CD4-positive, alpha-beta memory T cell (primary cell): ENCODE results near the gene SLC7A5. TPM values are rescaled to one million over a fixed set of nuclear protein-coding genes. Genes with fewer than 3 reads are reported as not detected.

ENCODE experiments used
- CTCF ChIA-PET: fragments of 350-600 bp; sonication (Branson Sonifier 250); formaldehyde crosslinking; loops from one replicate; lab custom pipeline; 2021; ENCODE audit warnings: inconsistent platforms; ENCODE audit not compliant: partially characterized antibody; lab: Charles Lee
- POLR2A ChIA-PET: fragments of 350-600 bp; sonication (Branson Sonifier 250); formaldehyde crosslinking; loops from one replicate; lab custom pipeline; 2021; ENCODE audit not compliant: partially characterized antibody; lab: Charles Lee
- DNase-seq, 5 donors: peaks; one replicate each; pipeline versions ENCODE4 v3.0.0 to v3.0.0-alpha.2; 2020 to 2022; ENCODE audit warnings: mixed read lengths in 1 of 5
- H3K27ac ChIP-seq: one replicate; pipeline ENCODE4 v1.7.0; 2013; ENCODE audit warnings: low read depth, low read length
- H3K27me3 ChIP-seq: 2 replicates; pipeline ENCODE4 v1.7.0; 2013; ENCODE audit warnings: mild to moderate bottlenecking, low read length, moderate library complexity; ENCODE audit not compliant: insufficient read depth
- H3K36me3 ChIP-seq: 2 replicates; pipeline ENCODE4 v1.7.0; 2013; ENCODE audit warnings: mild to moderate bottlenecking, low read length, moderate library complexity; ENCODE audit not compliant: insufficient read depth
- H3K4me1 ChIP-seq: 2 replicates; pipeline ENCODE4 v1.7.0; 2013; ENCODE audit warnings: mild to moderate bottlenecking, low read length, moderate library complexity; ENCODE audit not compliant: insufficient read depth
- H3K4me3 ChIP-seq, 2 donors: one replicate each; pipeline ENCODE4 v1.7.0; 2013; ENCODE audit warnings: low read length in 2 of 2, mild to moderate bottlenecking in 1 of 2
- H3K9me3 ChIP-seq, 2 donors: one replicate each; pipeline ENCODE4 v1.7.0; 2013; ENCODE audit warnings: low read length in 2 of 2, control low read depth in 1 of 2; ENCODE audit not compliant: control insufficient read depth in 1 of 2
- H3K27ac Mint-ChIP-seq, 7 donors: one replicate each; pipeline ENCODE4 v1.8.0; 2020 to 2021; ENCODE audit warnings: mixed read lengths in 7 of 7, mild to moderate bottlenecking in 6 of 7, inconsistent platforms in 3 of 7, moderate library complexity in 3 of 7
- H3K27me3 Mint-ChIP-seq, 2 donors: one replicate each; pipeline ENCODE4 v1.8.0; 2020 to 2021; ENCODE audit warnings: mixed read lengths in 2 of 2
- H3K36me3 Mint-ChIP-seq, 2 donors: one replicate each; pipeline ENCODE4 v1.8.0; 2020 to 2021; ENCODE audit warnings: mixed read lengths in 2 of 2, inconsistent platforms in 1 of 2, mild to moderate bottlenecking in 1 of 2
- H3K4me1 Mint-ChIP-seq, 4 donors: one replicate each; pipeline ENCODE4 v1.8.0; 2020 to 2021; ENCODE audit warnings: mixed read lengths in 4 of 4, mild to moderate bottlenecking in 1 of 4
- H3K4me3 Mint-ChIP-seq, 8 donors: one replicate each; pipeline ENCODE4 v1.8.0; 2020 to 2021; ENCODE audit warnings: mixed read lengths in 8 of 8, mild to moderate bottlenecking in 7 of 8, moderate library complexity in 6 of 8, inconsistent platforms in 3 of 8
- H3K9me3 Mint-ChIP-seq, 8 donors: one replicate each; pipeline ENCODE4 v1.8.0; 2020 to 2021; ENCODE audit warnings: mixed read lengths in 8 of 8, mild to moderate bottlenecking in 5 of 8, inconsistent platforms in 3 of 8, moderate library complexity in 1 of 8
- intact Hi-C: fragments of 100-400 bp; cut with micrococcal nuclease; formaldehyde crosslinking; loops from one replicate; pipeline ENCODE4 v1.15.1; 2023
- polyA plus RNA-seq, 2 donors: library from polyadenylated mRNA; unstranded; fragments of 300-500 nt; fragmentation: Illumina TruSeq; gene quantifications; one replicate each; pipeline ENCODE4 v1.2.3, GENCODE V29; 2021
- total RNA-seq, 2 experiments: library from RNA; stranded (reverse); gene quantifications; one replicate each; pipeline ENCODE4 v1.2.3, GENCODE V29; 2021

The SLC7A5 gene
- total and polyA plus RNA-seq, 4 experiments from 2014 or later, result 3.5 to 13.5 (median 9.2) TPM

- H3K4me1 ChIP-seq, result peaks cover 18% of the 10 kb centered on the region
- peaks cover 0 to 2% (median 0%) of the 10 kb centered on the region in 8 donors for H3K9me3 Mint-ChIP-seq
- H3K27me3 ChIP-seq, result no peaks in the 10 kb centered on the region
- H3K9me3 ChIP-seq, result no peaks in the 10 kb centered on the region
- H3K36me3 Mint-ChIP-seq, result peaks cover 0 to 17% of the 10 kb centered on the region in 2 donors
- ChIA-PET POLR2A (interaction anchor here (8.9 kb wide), 1 partner anchor 23 kb away, joined by 94 read pairs; the partner anchor contains the start of gene SLC7A5), CTCF (interaction anchor here (1.1 to 9.5 kb wide), 4 partner anchors 23 to 66 kb away, joined by 3 to 388 read pairs (median 50); partner anchors contain the start of gene SLC7A5)
- H3K4me1 Mint-ChIP-seq, result peaks cover 0 to 30% (median 7%) of the 10 kb centered on the region in 4 donors
- H3K36me3 ChIP-seq, result peaks cover 8% of the 10 kb centered on the region
- peak overlapping the region in 1 of 7 donors; percentile 21 for H3K27ac Mint-ChIP-seq
- no peak for DNase-seq
- intact Hi-C loops, result no loop called here
- H3K27me3 Mint-ChIP-seq, result no peaks in the 10 kb centered on the region
- no peak overlapping the region for H3K4me3 Mint-ChIP-seq
- no peak overlapping the region for H3K27ac ChIP-seq
- H3K4me3 ChIP-seq, result no peak overlapping the region
Observed at GRCh38 chr16:87846705-87847466, 22.4 kb downstream of the SLC7A5 start.

DNA sequence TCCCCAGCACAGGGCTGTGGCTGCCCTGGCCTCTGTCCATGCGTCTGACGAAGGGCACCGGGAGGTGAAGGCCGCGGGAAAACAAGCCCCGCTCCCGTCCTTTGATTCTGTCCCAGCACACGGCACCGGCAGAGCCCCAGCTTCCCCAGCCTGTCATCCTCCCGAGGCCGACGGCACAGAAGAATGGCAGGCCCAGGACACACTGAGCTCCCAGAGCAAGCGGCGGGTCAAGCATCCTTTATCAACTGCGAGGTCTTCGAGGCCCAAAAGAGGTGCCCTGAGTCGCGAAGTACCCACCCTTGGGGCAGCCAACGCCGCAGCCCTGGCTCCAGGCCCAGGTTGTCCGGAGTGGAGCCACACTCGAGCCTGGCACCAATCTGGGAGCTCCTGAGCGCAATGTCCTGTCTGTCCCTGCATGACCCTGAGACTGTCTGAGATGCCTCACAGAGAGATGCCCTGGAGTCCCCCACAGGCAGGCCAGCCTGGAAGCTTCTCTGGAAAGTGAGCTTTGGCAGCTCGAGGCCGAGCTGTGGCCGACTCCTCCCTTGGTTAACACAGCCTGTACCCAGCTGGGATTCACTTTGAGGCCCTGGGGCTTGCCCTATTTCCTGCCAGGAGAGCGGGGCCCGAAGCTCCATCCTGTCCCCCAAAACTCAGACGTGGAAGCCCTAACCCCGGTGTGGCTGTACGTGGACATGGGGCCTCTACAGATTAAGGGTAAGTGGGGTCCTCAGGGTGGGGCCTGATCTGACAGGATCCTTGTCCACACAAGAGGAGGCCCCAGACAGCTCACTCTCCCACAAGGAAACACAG is 23.3 kb downstream of the SLC7A5 start:
- Histone ChIP-seq H3K27ac (no peak overlapping the region), H3K4me1 (peaks cover 18% of the 10 kb centered on the region), H3K9me3 (no peaks in the 10 kb centered on the region), H3K36me3 (peaks cover 9% of the 10 kb centered on the region), H3K27me3 (no peaks in the 10 kb centered on the region), H3K4me3 (no peak overlapping the region)
- Mint-ChIP-seq H3K4me1 (peaks cover 0 to 39% (median 7%) of the 10 kb centered on the region in 4 donors), H3K27ac (peak overlapping the region in 1 of 7 donors; percentile 30), H3K27me3 (no peaks in the 10 kb centered on the region), H3K36me3 (peaks cover 0 to 16% of the 10 kb centered on the region in 2 donors), H3K4me3 (no peak overlapping the region), H3K9me3 (peaks cover 0 to 4% (median 0%) of the 10 kb centered on the region in 8 donors)
- POLR2A ChIA-PET, result interaction anchor here (0.6 to 8.9 kb wide), 2 partner anchors 24 to 64 kb away, joined by 3 to 94 read pairs; partner anchors contain the start of gene SLC7A5
- DNase-seq, result no peak
- CTCF ChIA-PET, result interaction anchor here (1.1 to 9.5 kb wide), 4 partner anchors 24 to 66 kb away, joined by 3 to 388 read pairs (median 50); partner anchors contain the start of gene SLC7A5
- intact Hi-C loops, result no loop called here

DNA sequence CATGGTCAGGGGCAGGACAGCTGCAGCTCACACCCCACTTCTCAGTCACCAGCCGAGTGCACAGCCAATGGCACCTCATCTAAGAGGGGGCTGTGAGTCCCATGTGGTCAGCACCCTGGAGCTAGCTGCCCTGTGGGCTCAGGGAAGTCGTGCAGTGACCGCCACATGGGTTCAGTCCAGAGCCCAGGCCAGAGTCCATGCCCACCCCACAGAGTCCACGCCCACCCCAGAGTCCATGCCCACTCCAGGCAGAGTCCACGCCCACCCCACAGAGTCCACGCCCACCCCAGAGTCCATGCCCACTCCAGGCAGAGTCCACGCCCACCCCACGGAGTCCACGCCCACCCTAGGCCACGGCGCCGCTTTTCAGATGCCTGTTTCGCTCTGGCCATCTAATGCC is 24.1 kb downstream of the SLC7A5 start:
- intact Hi-C loops, result no loop called here
- peaks cover 5% of the 10 kb centered on the region for H3K36me3 ChIP-seq
- Mint-ChIP-seq H3K27me3 (no peaks in the 10 kb centered on the region), H3K27ac (peak overlapping the region in 1 of 7 donors; percentile 30), H3K4me1 (peaks cover 0 to 40% (median 6%) of the 10 kb centered on the region in 4 donors), H3K9me3 (peaks cover 0 to 4% (median 0%) of the 10 kb centered on the region in 8 donors), H3K36me3 (peaks cover 0 to 11% of the 10 kb centered on the region in 2 donors), H3K4me3 (no peak overlapping the region)
- peaks cover 14% of the 10 kb centered on the region for H3K4me1 ChIP-seq
- no peak for DNase-seq
- CTCF ChIA-PET, result interaction anchor here (5.7 to 9.5 kb wide), 2 partner anchors 25 to 65 kb away, joined by 97 to 388 read pairs; partner anchors contain the start of gene SLC7A5
- H3K27me3 ChIP-seq, result no peaks in the 10 kb centered on the region
- H3K9me3 ChIP-seq, result no peaks in the 10 kb centered on the region
- H3K27ac ChIP-seq, result no peak overlapping the region
- POLR2A ChIA-PET, result interaction anchor here (0.6 to 8.9 kb wide), 2 partner anchors 25 to 65 kb away, joined by 3 to 94 read pairs; partner anchors contain the start of gene SLC7A5
- no peak overlapping the region for H3K4me3 ChIP-seq

GRCh38 chr16:87844809-87845208 is 24.5 kb downstream of the SLC7A5 start:
- Mint-ChIP-seq H3K27me3 (no peaks in the 10 kb centered on the region), H3K36me3 (peaks cover 0 to 9% of the 10 kb centered on the region in 2 donors), H3K4me1 (peaks cover 0 to 36% (median 3%) of the 10 kb centered on the region in 4 donors), H3K4me3 (peak overlapping the region in 1 of 8 donors; percentile 24), H3K9me3 (peaks cover 0 to 4% (median 0%) of the 10 kb centered on the region in 8 donors), H3K27ac (peak overlapping the region in 2 of 7 donors; percentile 30 to 84)
- no peak for DNase-seq
- H3K4me1 ChIP-seq, result peaks cover 10% of the 10 kb centered on the region
- H3K27me3 ChIP-seq, result no peaks in the 10 kb centered on the region
- intact Hi-C loops, result no loop called here
- no peak overlapping the region for H3K27ac ChIP-seq
- no peak overlapping the region for H3K4me3 ChIP-seq
- ChIA-PET POLR2A (no interaction called here), CTCF (interaction anchor here (9.5 kb wide), 1 partner anchor 25 kb away, joined by 388 read pairs; the partner anchor contains the start of gene SLC7A5)
- peaks cover 8% of the 10 kb centered on the region for H3K36me3 ChIP-seq
- H3K9me3 ChIP-seq, result no peaks in the 10 kb centered on the region

GRCh38 chr16:87844120-87844733 is 25.1 kb downstream of the SLC7A5 start:
- intact Hi-C loops, result no loop called here
- H3K27me3 Mint-ChIP-seq, result no peaks in the 10 kb centered on the region
- CTCF ChIA-PET, result interaction anchor here (9.5 kb wide), 1 partner anchor 26 kb away, joined by 388 read pairs; the partner anchor contains the start of gene SLC7A5
- Histone ChIP-seq H3K4me1 (peaks cover 10% of the 10 kb centered on the region), H3K4me3 (no peak overlapping the region), H3K27ac (no peak overlapping the region), H3K27me3 (no peaks in the 10 kb centered on the region), H3K9me3 (no peaks in the 10 kb centered on the region), H3K36me3 (peaks cover 14% of the 10 kb centered on the region)
- no peak overlapping the region for H3K4me3 Mint-ChIP-seq
- H3K36me3 Mint-ChIP-seq, result peaks cover 0 to 6% of the 10 kb centered on the region in 2 donors
- POLR2A ChIA-PET, result no interaction called here
- H3K27ac Mint-ChIP-seq, result peak overlapping the region in 2 of 7 donors; percentile 30 to 84
- peaks cover 0 to 4% (median 0%) of the 10 kb centered on the region in 8 donors for H3K9me3 Mint-ChIP-seq
- peaks cover 0 to 35% (median 2%) of the 10 kb centered on the region in 4 donors for H3K4me1 Mint-ChIP-seq
- DNase-seq, result no peak

DNA sequence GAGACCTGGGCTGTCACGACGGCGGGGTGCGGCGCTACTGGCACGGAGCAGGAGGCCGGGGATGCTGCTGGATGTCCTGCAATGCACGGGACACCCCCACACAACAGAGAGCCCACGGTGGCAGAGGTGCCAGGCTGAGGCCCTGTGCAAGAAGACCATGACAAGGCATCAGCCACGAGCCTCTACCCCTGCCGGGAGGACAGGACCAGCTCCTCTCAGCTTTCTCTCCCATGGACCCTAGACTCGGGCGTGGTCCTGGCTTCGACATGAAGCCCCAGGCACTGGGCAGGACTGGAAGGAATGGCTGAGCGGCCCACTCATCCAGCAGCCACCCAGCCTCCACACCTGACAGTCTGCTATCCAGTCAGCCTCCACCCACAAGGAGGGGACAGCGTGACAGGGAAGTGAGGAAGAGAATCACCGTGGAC is 25.6 kb downstream of the SLC7A5 start:
- Mint-ChIP-seq H3K27me3 (no peaks in the 10 kb centered on the region), H3K27ac (peak overlapping the region in 4 of 7 donors; percentile 20 to 56 (median 40)), H3K9me3 (peaks cover 0 to 4% (median 0%) of the 10 kb centered on the region in 8 donors), H3K36me3 (peaks cover 0 to 6% of the 10 kb centered on the region in 2 donors), H3K4me3 (no peak overlapping the region), H3K4me1 (peaks cover 0 to 35% (median 2%) of the 10 kb centered on the region in 4 donors)
- no peaks in the 10 kb centered on the region for H3K27me3 ChIP-seq
- POLR2A ChIA-PET, result no interaction called here
- CTCF ChIA-PET, result interaction anchor here (2.2 kb wide), 1 partner anchor 28 kb away, joined by 10 read pairs; no protein-coding TSS in a partner anchor
- peaks cover 10% of the 10 kb centered on the region for H3K4me1 ChIP-seq
- intact Hi-C loops, result no loop called here
- no peak overlapping the region for H3K27ac ChIP-seq
- H3K36me3 ChIP-seq, result peaks cover 18% of the 10 kb centered on the region
- no peak for DNase-seq
- H3K4me3 ChIP-seq, result no peak overlapping the region
- no peaks in the 10 kb centered on the region for H3K9me3 ChIP-seq
